Stimulated activated CD8-positive, alpha-beta memory T cell treated with anti-CD3 and anti-CD28 coated beads, Interleukin-7, amount 100 ng/mL, for 48 hours (primary cell): ENCODE data around the gene PDE9A.

Source experiments
- DNase-seq, 2 donors: peaks; one replicate each; pipeline ENCODE4 v3.0.0-alpha.2; 2020; ENCODE audit warnings: low read depth in 1 of 2; ENCODE audit errors: extremely low read depth in 1 of 2

The PDE9A gene

GRCh38 chr21:42734323-42734971 lies 81.0 kb downstream of the PDE9A start:
- DNase-seq = no peak

- no peak for DNase-seq
These were observed 81.6 kb downstream of the PDE9A start for GRCh38 chr21:42735061-42735460.

- DNase-seq = no peak
These were observed 82.5 kb downstream of the PDE9A start for GRCh38 chr21:42735944-42736343.

GRCh38 chr21:42736646-42737350 lies 83.4 kb downstream of the PDE9A start:
- DNase-seq = no peak

GRCh38 chr21:42737951-42738590 lies 84.7 kb downstream of the PDE9A start:
- DNase-seq = no peak

GRCh38 chr21:42739061-42739931 lies 85.9 kb downstream of the PDE9A start:
- no peak for DNase-seq

GRCh38 chr21:42740405-42740909 lies 87.0 kb downstream of the PDE9A start:
- no peak for DNase-seq

GRCh38 chr21:42741066-42741465 lies 87.6 kb downstream of the PDE9A start:
- no peak for DNase-seq

- no peak for DNase-seq
These were observed 91.4 kb downstream of the PDE9A start for GRCh38 chr21:42744520-42745445.

GRCh38 chr21:42745511-42746239 lies 92.3 kb downstream of the PDE9A start:
- DNase-seq = no peak

- DNase-seq = no peak
These were observed 92.8 kb downstream of the PDE9A start for GRCh38 chr21:42746240-42746592.

- no peak for DNase-seq
These were observed 93.3 kb downstream of the PDE9A start for GRCh38 chr21:42746593-42747275.

GRCh38 chr21:42747276-42747701 lies 93.9 kb downstream of the PDE9A start:
- no peak for DNase-seq

GRCh38 chr21:42747746-42748351 lies 94.4 kb downstream of the PDE9A start:
- DNase-seq = no peak

- no peak for DNase-seq
These were observed 95.3 kb downstream of the PDE9A start for GRCh38 chr21:42748620-42749176.

- no peak for DNase-seq
These were observed 97.5 kb downstream of the PDE9A start for GRCh38 chr21:42750737-42751530.

GRCh38 chr21:42751866-42752265 lies 98.4 kb downstream of the PDE9A start:
- no peak for DNase-seq
